Astrocyte of the hippocampus (primary cell): ENCODE measurements around the gene ZNF429.
"Not testable (repeated sequence)": the region's sequence is repeated elsewhere in the genome, so short reads cannot be mapped to it uniquely, and the experiment has no call there.

ENCODE experiments used
- DNase-seq: peaks from one replicate; pipeline ENCODE4 v3.0.0; 2011; ENCODE audit warnings: low read depth, low spot score

The ZNF429 gene

DNA sequence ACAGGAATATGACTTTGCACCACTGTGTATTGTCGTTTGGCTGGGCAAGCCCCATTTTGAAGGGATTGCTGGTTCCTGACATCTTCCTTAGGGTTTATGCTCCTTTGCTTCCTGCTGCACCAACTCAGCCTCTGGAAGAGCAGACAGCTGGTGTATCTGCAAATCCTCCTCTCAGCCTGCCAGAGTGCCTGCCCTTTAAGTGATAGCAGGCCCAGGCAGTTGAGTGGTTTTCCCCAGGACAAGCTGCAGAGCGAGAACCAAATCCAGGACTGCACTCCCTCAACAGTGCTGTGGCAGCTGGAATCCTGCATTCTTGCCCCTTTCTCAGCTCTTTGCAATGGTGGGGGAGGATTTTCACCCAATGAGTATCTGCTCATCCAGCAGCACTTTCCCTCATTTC lies 85.5 kb downstream of the ZNF429 start:
- DNase-seq: no peak

GRCh38 chr19:21593008-21593481 lies 87.6 kb downstream of the ZNF429 start:
- no peak for DNase-seq

GRCh38 chr19:21593502-21593901 lies 88.1 kb downstream of the ZNF429 start:
- no peak for DNase-seq

DNA sequence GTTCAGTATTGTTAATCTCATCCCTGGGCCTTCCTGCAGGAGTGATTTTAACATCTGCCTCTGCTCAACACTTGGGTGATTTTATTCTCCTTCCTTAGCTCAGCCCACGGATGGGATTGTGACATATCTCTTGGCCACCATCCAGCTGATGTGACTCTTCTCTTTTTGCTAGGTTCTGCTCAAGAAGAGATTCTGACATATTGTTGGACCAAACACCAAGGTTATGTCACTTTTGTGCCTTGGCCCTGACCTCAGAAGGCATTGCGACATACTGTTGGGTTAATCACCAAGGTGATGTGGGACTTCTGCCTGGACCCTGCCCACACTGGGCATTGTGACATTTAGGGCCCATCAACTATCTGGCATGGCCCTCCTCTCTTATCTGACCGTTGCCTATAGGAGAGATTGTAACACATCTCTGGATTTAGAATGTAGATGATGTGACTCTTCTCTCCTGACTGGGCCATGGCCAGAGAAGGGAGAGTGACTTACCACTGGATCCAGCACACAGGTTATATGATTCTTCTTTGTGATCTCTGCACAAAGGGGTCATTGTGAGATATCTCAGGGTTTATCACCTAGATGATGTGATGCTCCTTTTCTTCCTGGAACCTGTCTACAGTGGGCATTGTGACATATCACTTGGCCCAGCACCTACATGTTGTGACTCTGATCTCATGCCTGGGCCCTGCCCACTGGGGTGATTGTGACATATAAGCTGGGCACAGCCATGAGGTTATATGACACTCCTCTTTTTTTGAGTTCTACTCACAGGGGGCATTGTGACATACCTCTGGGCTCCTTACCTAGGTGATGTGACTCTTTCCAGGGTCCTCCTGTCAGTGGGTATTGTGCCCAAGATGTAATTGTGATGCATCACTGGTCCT lies 88.8 kb downstream of the ZNF429 start:
- no peak for DNase-seq

GRCh38 chr19:21595185-21595584 lies 89.8 kb downstream of the ZNF429 start:
- no peak for DNase-seq

GRCh38 chr19:21602082-21602658 lies 96.8 kb downstream of the ZNF429 start:
- no peak for DNase-seq

DNA sequence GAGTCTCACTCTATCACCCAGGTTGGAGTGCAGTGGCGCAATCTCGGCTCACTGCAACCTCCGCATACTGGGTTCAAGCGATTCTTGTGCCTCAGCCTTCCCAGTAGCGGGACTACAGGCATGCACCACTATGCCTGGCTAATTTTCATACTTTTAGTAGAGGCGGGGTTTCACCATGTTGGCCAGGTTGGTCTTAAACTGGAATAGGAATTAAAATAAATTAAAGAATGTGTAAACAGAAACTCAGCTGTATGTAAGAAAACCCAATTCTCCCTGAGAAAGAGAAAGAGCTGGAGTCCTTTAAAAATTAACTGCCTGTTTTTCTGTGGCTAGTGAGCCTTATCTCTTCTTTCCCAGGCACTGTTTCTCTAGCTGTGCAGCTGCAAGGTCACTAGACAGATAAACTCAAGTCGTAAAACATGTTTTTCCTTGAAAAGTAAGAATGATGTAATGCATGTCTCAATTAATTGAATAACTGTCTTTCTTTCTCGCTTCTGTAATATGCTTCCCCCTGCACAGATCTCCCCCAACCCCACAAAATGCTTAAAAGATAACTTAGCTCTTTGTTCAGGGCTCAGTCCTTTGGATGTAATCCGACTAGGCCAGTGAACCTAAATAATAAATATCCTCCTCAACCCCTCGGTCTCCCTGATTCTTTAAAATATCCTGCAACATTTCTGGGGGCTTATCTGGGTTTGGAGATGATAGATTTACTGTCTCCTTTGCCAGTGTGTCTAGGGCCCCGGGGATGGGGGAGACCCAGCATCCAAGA lies 97.4 kb downstream of the ZNF429 start:
- DNase-seq: not testable (repeated sequence)

- peak; percentile 4 for DNase-seq
Measured at GRCh38 chr19:21603431-21604231, 98.2 kb downstream of the ZNF429 start.

- peak; percentile 69 for DNase-seq
Measured at GRCh38 chr19:21604351-21604926, 99.0 kb downstream of the ZNF429 start.
